PFSK-1 (cell line): Measurements from ENCODE around the gene TRIM44.

ENCODE experiments used
- POLR2AphosphoS5 ChIP-seq: IDR thresholded peaks from 2 replicates; pipeline ENCODE4 v1.6.1; 2012; ENCODE audit warnings: low read depth, mild to moderate bottlenecking, control low read depth, low read length, moderate library complexity
- REST ChIP-seq, 2 experiments: IDR thresholded peaks; 2 replicates each; pipeline versions ENCODE4 v1.6.1 to v1.8.0; 2011 to 2012; ENCODE audit warnings: low read depth in 2 of 2, low read length in 2 of 2, control low read depth in 1 of 2, inconsistent platforms in 1 of 2, mild to moderate bottlenecking in 1 of 2, moderate library complexity in 1 of 2; ENCODE audit not compliant: insufficient read depth in 1 of 2
- TAF1 ChIP-seq: IDR thresholded peaks from 2 replicates; pipeline ENCODE4 v1.6.1; 2012; ENCODE audit warnings: low read length, control low read depth, borderline replicate concordance; ENCODE audit not compliant: insufficient read depth

DNA sequence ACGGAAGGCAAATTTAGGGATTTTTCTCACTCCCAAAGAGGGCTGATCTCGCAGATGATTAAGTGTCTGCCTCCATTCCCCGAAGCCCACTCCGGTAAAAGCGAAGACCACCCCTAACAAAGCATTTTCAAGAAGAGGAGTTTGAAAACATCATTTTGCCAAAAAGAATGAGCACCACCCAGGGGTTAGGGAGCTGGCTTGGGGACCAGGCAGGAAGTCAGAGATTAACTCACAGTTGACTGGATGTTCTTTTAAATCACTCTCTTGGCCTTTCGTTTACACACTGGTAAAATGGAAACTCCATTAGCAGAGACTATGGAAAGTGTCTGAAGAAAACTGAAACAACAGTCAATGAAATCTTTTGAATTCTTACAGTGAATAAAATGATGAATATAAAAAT, 7.9 kb upstream of the TRIM44 start:
- TF ChIP-seq REST (IDR thresholded peaks at IDR 0.05; ENCODE audit: insufficient read depth in 1 of 2, low read depth in 2 of 2, low read length in 2 of 2) (no peak), TAF1 (no peak), POLR2AphosphoS5 (no peak)
